HepG2 (cell line): ENCODE data around the gene CAMKMT. TPM values are rescaled to one million over a fixed set of nuclear protein-coding genes. Genes with fewer than 3 reads are reported as not detected.

Source experiments
- BRD4 ChIP-seq: sonication (generic); formaldehyde crosslinking; IDR thresholded peaks from 2 replicates; pipeline ENCODE4 v1.4.0; 2020; ENCODE audit warnings: missing genetic modification reagents
- CBX2 ChIP-seq, 2 experiments: fragments of 200-600 bp in 1 of 2; sonication (generic); formaldehyde crosslinking in 1 of 2; IDR thresholded peaks; 2 replicates each; pipeline versions ENCODE4 v1.7.0 to v1.8.1; 2018 to 2022; ENCODE audit warnings: low read depth in 2 of 2, low read length in 1 of 2, mild to moderate bottlenecking in 1 of 2, missing genetic modification reagents in 1 of 2
- CREB3 ChIP-seq: sonication (generic); formaldehyde crosslinking; IDR thresholded peaks from 2 replicates; pipeline ENCODE4 v1.5.0; 2020; ENCODE audit warnings: missing genetic modification reagents
- MTA3 ChIP-seq: sonication (generic); formaldehyde crosslinking; IDR thresholded peaks from 2 replicates; pipeline ENCODE4 v1.4.0; 2020; ENCODE audit warnings: missing genetic modification reagents
- MYC ChIP-seq: sonication (generic); formaldehyde crosslinking; IDR thresholded peaks from 2 replicates; pipeline ENCODE4 v1.9.0; 2021; ENCODE audit warnings: missing genetic modification reagents, borderline replicate concordance
- PHF5A ChIP-seq: IDR thresholded peaks from one replicate; pipeline ENCODE4 v1.6.1; 2018; ENCODE audit warnings: low read depth, missing genetic modification reagents; ENCODE audit not compliant: unreplicated experiment
- POLR2G ChIP-seq: fragments of 200-400 bp; formaldehyde crosslinking; IDR thresholded peaks from 2 replicates; pipeline ENCODE4 v1.6.1; 2018; ENCODE audit warnings: mild to moderate bottlenecking, low read depth, low read length, moderate library complexity
- SMYD3 ChIP-seq: sonication (generic); formaldehyde crosslinking; IDR thresholded peaks from 2 replicates; pipeline ENCODE4 v1.8.1; 2023; ENCODE audit warnings: mild to moderate bottlenecking, missing genetic modification reagents
- SNAPC2 ChIP-seq: sonication (generic); formaldehyde crosslinking; IDR thresholded peaks from 2 replicates; pipeline ENCODE4 v1.8.1; 2022; ENCODE audit warnings: mild to moderate bottlenecking, missing genetic modification reagents
- SP2 ChIP-seq: sonication (generic); formaldehyde crosslinking; IDR thresholded peaks from 2 replicates; pipeline ENCODE4 v1.5.1; 2020; ENCODE audit warnings: mild to moderate bottlenecking, missing genetic modification reagents
- ZNF263 ChIP-seq: sonication (generic); formaldehyde crosslinking; IDR thresholded peaks from 2 replicates; pipeline ENCODE4 v1.4.0; 2020; ENCODE audit warnings: missing genetic modification reagents
- ZNF281 ChIP-seq: sonication (generic); formaldehyde crosslinking; IDR thresholded peaks from 2 replicates; pipeline ENCODE4 v1.4.0; 2020; ENCODE audit warnings: missing genetic modification reagents, borderline replicate concordance
- ZNF354B ChIP-seq: sonication (generic); formaldehyde crosslinking; IDR thresholded peaks from 2 replicates; pipeline ENCODE4 v1.8.0; 2022; ENCODE audit warnings: mild to moderate bottlenecking, missing genetic modification reagents
- ZNF382 ChIP-seq: sonication (generic); formaldehyde crosslinking; IDR thresholded peaks from 2 replicates; pipeline ENCODE4 v1.5.0; 2020; ENCODE audit warnings: missing genetic modification reagents, mild to moderate bottlenecking, borderline replicate concordance
- ZNF44 ChIP-seq: sonication (generic); formaldehyde crosslinking; IDR thresholded peaks from 2 replicates; pipeline ENCODE4 v1.5.1; 2020; ENCODE audit warnings: mild to moderate bottlenecking, missing genetic modification reagents
- ZNF556 ChIP-seq: sonication (generic); formaldehyde crosslinking; IDR thresholded peaks from 2 replicates; pipeline ENCODE4 v1.4.0; 2020; ENCODE audit warnings: mild to moderate bottlenecking, missing genetic modification reagents, borderline replicate concordance
- ZNF678 ChIP-seq: sonication (generic); formaldehyde crosslinking; IDR thresholded peaks from 2 replicates; pipeline ENCODE4 v1.4.0; 2020; ENCODE audit warnings: mild to moderate bottlenecking, missing genetic modification reagents
- ZNF75D ChIP-seq: sonication (generic); formaldehyde crosslinking; IDR thresholded peaks from 2 replicates; pipeline ENCODE4 v1.8.1; 2023; ENCODE audit warnings: missing genetic modification reagents, mild to moderate bottlenecking, borderline replicate concordance
- ZNF83 ChIP-seq: sonication (generic); formaldehyde crosslinking; IDR thresholded peaks from 2 replicates; pipeline ENCODE4 v1.4.0; 2020; ENCODE audit warnings: missing genetic modification reagents, mild to moderate bottlenecking, borderline replicate concordance
- polyA plus RNA-seq, 8 experiments: library from polyadenylated mRNA; depleted of rRNA in 3 of 8; stranded (reverse) in 7 of 8; unstranded in 1 of 8; fragments of >200 nt; fragmentation: Illumina TruSeq in 4 of 8; extraction: Trizol in 4 of 8; gene quantifications; 2 replicates each; pipeline versions ENCODE4 v1.2.1 to v1.2.3, GENCODE V29; 2011 to 2016; ENCODE audit warnings: low read depth in 4 of 8, missing spikeins in 1 of 8, mixed read lengths in 1 of 8; ENCODE audit not compliant: insufficient read depth in 1 of 8
- total RNA-seq, 5 experiments: library from RNA; depleted of rRNA; stranded (reverse); fragments of >200 nt; fragmentation: Illumina TruSeq; extraction: Trizol; gene quantifications; 2 replicates each; pipeline ENCODE4 v1.2.3, GENCODE V29; 2016; ENCODE audit warnings: low read depth in 1 of 5
- TF ChIP-seq, protein P1 (sequence below): sonication (generic); formaldehyde crosslinking; IDR thresholded peaks from 2 replicates; pipeline ENCODE4 v1.4.0; 2020; ENCODE audit warnings: missing genetic modification reagents, mild to moderate bottlenecking, borderline replicate concordance
- TF ChIP-seq, protein P2 (sequence below): sonication (generic); formaldehyde crosslinking; IDR thresholded peaks from 2 replicates; pipeline ENCODE4 v1.8.0; 2022; ENCODE audit warnings: missing genetic modification reagents, mild to moderate bottlenecking, borderline replicate concordance

CAMKMT gene
- total and polyA plus RNA-seq, 2 of the 13 experiments (the other 11 are each of a cell fraction or from before 2014, with no cell fraction given): 6.9 to 20.8 TPM

DNA sequence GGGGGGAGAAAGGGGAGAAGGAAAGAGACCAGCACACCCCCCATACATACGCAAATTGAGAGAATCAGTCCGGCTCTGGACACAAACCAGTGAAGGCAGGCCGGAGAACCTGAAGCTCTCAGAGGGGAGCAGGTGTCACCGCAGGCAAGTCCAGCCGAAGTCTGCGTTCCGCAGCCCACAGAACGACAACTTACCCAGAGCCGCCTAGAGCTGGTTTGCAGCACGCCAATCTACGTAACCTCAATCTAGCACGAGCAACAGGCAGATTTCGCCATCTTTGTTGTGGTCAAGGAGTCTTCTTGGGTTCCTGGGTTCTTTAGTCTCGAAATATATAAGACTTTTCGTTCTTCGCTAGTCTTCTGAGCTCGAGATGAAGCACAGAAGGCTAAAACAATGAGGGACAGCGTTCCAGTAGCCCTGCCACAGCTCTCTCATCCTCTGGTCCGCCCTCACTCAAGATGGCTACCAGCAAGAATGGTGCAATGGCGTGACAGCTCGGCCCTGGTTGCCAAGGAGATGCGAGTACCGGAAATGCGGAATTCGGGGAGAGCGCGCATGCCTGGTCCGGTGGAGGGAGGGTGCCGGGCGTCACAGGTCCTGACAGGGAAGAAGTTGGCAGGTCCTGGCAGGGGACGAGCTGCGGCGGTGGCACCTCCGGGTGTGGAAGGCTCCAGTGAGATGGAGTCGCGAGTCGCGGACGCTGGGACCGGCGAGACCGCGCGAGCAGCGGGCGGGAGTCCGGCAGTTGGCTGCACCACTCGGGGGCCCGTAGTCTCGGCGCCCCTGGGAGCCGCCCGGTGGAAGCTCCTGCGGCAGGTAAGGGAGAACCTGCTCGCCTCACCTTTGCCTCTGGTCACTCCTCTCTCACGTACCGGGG, at the start of gene CAMKMT, which contains the start of gene PREPL (continued):
- TF ChIP-seq, protein P1, sequence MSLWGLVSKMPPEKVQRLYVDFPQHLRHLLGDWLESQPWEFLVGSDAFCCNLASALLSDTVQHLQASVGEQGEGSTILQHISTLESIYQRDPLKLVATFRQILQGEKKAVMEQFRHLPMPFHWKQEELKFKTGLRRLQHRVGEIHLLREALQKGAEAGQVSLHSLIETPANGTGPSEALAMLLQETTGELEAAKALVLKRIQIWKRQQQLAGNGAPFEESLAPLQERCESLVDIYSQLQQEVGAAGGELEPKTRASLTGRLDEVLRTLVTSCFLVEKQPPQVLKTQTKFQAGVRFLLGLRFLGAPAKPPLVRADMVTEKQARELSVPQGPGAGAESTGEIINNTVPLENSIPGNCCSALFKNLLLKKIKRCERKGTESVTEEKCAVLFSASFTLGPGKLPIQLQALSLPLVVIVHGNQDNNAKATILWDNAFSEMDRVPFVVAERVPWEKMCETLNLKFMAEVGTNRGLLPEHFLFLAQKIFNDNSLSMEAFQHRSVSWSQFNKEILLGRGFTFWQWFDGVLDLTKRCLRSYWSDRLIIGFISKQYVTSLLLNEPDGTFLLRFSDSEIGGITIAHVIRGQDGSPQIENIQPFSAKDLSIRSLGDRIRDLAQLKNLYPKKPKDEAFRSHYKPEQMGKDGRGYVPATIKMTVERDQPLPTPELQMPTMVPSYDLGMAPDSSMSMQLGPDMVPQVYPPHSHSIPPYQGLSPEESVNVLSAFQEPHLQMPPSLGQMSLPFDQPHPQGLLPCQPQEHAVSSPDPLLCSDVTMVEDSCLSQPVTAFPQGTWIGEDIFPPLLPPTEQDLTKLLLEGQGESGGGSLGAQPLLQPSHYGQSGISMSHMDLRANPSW (CRISPR knock-in tag): peak; percentile 80; the same call in 1 of the 2 replicates
- TF ChIP-seq ZNF281 (CRISPR knock-in tag) (no peak), SMYD3 (CRISPR knock-in tag) (peak; percentile 84; the same call in 1 of the 2 replicates), ZNF354B (CRISPR knock-in tag) (no peak), BRD4 (CRISPR knock-in tag) (peak; percentile 48), ZNF556 (CRISPR knock-in tag) (0 out of 2 replicates have a peak, but pooled peaks have one; percentile 49), ZNF83 (CRISPR knock-in tag) (no peak), CBX2 (IDR thresholded peaks at IDR 0.05; ENCODE audit: low read depth, low read length) (no peak), CBX2 (CRISPR knock-in tag; IDR thresholded peaks at IDR 0.05; ENCODE audit: low read depth) (0 out of 2 replicates have a peak, but pooled peaks have one; percentile 15), SP2 (CRISPR knock-in tag) (no peak; the same call in 1 of the 2 replicates), ZNF678 (CRISPR knock-in tag) (no peak), MYC (CRISPR knock-in tag) (peak; percentile 96), PHF5A (CRISPR knock-in tag) (peak; percentile 21), ZNF44 (CRISPR knock-in tag) (no peak), MTA3 (CRISPR knock-in tag) (no peak), POLR2G (peak; percentile 90), ZNF382 (CRISPR knock-in tag) (no peak), ZNF263 (CRISPR knock-in tag) (peak; percentile 33; the same call in 1 of the 2 replicates), SNAPC2 (0 out of 2 replicates have a peak, but pooled peaks have one; percentile 21), ZNF75D (no peak), CREB3 (CRISPR knock-in tag) (no peak)
- TF ChIP-seq, protein P2, sequence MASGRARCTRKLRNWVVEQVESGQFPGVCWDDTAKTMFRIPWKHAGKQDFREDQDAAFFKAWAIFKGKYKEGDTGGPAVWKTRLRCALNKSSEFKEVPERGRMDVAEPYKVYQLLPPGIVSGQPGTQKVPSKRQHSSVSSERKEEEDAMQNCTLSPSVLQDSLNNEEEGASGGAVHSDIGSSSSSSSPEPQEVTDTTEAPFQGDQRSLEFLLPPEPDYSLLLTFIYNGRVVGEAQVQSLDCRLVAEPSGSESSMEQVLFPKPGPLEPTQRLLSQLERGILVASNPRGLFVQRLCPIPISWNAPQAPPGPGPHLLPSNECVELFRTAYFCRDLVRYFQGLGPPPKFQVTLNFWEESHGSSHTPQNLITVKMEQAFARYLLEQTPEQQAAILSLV (CRISPR knock-in tag): peak; percentile 53; the same call in 1 of the 2 replicates
